LoVo (cell line): ENCODE results near the gene ZNF594.
"Not testable (repeated sequence)": the region's sequence is repeated elsewhere in the genome, so short reads cannot be mapped to it uniquely, and the experiment has no call there.

Experiments used
- DNase-seq: peaks from one replicate; pipeline ENCODE4 v3.0.0-alpha.2; 2016; ENCODE audit warnings: low spot score

The ZNF594 gene

DNA sequence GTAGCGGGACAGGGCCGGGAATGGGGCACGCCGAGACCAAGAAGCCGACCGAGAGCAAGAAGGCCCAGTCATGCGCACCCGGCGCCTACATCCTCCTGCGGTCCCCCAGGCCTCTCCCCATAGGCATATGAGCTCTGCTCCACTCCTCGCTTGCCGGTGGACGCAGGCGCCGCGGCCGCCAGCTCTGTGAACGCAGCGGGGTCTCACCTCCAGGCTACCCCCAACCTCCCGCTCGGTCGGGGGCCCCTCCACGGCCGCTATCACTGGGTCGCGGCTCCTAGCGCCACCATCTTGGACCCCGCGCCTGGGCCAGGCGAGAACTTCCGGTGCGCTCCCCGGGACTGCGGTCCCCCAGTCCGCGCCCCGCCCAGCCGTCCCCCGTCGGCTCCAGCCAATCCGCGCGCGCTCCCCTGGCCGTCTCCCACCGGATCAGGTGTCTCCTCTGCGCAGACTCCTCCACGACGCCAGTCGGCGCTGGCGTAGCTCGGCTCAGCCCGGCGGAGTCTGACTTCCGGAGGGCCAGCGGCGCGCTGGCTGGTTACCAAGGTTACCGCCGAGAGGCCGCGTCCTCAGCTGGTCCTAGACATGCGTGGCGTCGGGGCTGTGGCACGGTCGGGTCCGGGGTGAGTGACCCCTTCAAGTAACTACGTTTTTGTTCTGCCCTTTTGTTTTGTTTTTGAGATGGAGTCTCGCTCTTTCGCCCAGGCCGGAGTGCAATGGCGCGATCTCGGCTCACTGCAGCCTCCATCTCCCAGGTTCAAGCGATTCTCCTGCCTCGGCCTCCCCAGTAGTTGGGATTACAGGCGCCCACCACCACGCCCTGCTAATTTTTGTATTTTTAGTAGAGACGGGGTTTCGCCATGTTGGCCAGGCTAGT, at the start of gene ZNF594:
Gene ZNF594, minus strand, starts transcription at position 328 of the 877 bp plus-strand sequence. CDS start 7,612 bp downstream, outside the sequence.
- peak; percentile 94 for DNase-seq

DNA sequence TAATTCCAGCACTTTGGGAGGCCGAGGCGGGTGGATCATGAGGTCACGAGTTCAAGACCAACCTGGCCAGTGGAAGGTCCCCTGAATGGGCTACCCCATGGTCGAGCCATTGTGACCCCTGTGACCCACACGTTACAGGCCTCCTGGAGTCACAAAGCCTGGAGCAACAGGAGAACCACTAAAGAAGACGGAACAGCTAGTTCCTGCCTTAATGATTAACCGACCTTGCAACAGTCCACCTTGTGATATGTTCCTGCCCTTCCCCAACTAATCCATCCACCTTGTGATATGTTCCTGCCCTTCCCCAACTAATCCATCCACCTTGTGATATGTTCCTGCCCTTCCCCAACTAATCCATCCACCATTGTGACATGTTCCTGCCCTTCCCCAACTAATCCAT, 48.1 kb upstream of the ZNF594 start:
- DNase-seq, result not testable (repeated sequence)

DNA sequence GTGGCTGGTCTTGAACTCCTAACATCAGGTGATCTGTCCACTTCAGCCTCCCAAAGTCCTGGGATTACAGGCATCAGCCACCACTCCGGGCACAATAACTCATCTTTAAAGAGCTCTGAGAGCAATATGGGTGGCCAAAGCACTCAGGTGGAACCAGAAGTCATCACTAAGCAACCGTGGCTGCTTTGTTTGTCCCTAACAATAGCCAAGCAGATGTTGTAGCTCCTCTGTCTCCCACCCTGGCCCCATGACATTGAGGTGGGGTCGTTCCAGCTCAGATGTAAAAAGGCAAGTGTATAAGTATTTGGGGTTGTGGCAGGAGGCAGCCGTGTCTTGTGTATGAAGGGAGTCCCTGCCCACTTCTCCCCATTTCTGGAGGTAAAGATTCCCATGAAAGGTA, 46.7 kb upstream of the ZNF594 start:
- no peak for DNase-seq

DNA sequence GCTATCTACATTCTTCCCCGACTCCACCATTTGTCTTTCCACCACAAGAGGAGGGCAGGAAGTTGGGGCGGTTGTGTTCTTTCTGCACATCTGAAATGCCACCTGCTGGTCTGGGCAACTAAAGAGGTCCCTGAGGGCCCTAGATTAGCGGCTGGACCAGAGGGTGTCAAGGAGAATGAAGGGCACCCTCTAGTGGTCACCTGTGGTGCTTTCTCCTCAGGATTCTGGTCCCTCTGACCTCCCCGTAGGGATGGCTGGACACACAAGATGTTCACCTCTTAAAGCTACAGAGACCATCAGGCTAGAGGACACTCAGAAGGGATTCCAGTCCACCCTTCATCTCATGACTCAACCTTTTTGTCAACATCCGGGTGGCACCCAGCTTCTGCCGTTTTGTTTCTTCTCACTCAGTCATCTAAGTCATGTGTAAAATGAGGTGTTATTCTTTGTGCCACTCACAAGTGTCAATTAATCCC, 45.9 kb upstream of the ZNF594 start:
- peak; percentile 56 for DNase-seq

DNA sequence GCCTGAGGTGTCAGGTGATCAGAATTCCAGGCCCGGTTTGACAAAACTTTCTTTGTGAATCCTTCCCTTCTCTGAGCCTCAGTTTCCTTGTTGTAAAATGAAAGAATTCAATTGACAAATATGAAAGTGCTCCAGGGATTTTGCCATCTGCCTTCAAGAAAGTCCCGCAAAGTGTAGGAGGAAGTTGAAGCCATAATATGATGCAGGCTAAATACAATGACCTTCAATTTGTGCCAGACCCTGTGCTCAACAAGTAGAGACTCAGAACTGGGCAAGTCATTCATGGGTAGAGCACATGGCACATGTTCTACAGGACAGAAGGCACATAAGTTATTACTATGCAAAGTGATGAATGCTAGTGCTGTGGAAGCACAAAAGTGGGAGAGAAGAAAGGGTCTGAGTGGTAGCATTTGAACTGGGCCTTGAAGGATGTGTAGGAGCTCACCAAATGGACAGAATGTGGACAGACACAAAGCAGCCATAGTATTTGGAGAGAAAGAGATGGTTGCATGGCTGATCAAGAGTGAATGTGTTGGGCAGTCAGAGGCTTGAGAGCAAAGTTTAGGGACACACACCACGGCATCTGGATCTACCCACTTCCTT, 45.4 kb upstream of the ZNF594 start:
- no peak for DNase-seq

DNA sequence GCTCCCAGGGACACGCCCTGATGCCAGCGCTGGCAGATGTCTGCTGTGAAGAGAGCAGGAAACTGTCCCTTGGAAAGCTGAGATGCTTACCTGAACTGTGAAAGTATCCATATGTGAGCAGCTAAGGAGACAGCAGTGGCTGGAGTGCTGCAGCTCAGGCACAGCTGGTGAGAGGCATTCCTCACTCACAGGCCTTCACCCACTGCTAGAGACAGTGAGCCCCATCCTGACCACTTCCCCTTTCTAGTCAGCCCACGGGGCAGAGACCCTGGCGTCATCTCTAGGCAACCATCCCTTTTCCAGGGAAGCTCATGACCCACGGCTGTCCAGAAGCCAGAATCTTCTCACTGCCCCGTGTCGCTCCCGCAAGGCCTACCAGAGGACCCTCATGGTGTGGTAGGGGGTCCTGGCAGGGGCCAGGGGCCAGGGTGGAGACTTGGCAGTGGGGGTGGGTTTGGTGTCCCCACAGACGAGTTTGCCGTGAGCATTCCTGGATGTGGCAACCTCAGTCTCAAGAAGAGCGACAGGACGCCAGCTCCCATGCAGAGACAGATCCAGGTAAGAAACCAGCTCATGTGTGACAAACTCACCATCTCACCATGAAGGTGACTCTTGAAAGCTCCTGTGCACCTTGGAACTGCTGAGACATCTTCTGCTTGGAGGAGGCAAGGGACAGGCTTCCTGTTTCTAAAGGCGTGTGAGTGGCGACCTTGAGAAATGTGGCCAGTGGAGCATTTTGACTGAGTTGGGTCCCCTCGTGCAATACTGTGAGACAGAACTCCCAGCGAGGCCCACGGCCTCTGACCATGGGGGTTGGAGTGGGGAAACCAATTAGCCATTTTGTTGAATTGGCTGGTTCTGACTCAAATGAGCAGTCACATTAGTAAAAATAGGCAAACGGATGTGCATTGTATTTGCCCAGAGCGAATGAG, 43.2 kb upstream of the ZNF594 start, which contains the start of gene SCIMP:
Gene SCIMP, minus strand, starts transcription at position 216 of the 932 bp plus-strand sequence. Its CDS starts 105 bp downstream, at position 111.
- DNase-seq, result no peak

DNA sequence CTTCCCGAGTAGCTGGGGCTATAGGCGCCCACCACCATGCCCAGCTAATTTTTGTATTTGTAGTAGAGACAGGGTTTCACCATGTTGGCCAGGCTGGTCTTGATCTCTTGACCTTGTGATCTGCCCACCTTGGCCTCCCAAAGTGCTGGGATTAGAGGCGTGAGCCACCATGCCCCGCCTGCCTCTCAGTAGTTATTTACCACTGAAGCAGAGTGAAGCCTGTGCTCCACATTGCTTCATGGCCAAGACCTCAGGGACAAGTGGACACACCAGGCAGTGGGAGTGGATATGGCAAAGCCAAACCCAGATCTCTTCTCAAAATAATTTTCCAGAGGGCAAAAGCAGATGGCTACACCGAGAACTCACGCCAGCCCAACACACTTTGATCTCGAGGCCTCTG, 41.8 kb upstream of the ZNF594 start:
- not testable (repeated sequence) for DNase-seq

DNA sequence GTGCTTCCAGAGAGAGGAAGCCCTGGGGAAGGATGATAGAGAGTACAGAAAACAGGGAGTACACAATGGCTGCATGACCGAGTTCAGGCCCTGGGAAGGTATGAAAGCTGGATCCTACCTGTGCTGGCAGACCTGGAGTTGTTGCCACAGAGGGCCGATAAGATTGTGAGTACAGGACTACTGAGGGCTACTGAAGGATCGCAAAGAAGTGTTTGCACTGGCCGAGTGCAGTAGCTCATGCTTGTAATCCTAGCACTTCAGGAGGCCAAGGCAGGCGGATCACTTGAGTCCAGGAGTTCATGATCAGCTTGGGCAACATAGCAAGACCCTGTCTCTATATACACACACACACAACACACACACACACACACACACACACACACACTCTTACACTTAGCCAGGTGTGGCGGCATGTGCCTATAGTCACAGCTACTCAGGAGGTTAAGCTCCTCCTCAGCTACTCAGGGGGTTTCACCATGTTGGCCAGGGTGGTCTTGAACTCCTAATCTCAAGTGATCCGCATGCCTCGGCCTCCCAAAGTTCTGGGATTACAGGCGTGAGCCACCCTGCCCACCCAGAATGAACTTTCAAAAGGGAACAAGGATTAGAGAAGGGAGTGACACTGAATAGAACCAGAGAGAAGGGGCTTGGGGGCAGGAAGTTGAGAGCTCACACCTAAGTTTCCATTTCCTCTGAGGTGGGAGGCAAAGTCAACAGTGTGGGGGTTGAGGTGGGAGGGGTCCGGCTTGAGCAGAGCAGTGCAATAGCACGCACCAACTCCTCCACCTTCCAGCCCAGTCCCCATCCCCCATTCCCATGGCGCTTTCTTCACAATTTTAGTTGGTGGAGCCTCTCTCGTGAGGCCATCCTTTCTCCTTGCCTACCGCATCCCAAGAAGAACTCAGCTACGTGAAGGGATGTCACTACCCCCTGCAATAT, 35.5 kb upstream of the ZNF594 start:
- DNase-seq, result no peak

DNA sequence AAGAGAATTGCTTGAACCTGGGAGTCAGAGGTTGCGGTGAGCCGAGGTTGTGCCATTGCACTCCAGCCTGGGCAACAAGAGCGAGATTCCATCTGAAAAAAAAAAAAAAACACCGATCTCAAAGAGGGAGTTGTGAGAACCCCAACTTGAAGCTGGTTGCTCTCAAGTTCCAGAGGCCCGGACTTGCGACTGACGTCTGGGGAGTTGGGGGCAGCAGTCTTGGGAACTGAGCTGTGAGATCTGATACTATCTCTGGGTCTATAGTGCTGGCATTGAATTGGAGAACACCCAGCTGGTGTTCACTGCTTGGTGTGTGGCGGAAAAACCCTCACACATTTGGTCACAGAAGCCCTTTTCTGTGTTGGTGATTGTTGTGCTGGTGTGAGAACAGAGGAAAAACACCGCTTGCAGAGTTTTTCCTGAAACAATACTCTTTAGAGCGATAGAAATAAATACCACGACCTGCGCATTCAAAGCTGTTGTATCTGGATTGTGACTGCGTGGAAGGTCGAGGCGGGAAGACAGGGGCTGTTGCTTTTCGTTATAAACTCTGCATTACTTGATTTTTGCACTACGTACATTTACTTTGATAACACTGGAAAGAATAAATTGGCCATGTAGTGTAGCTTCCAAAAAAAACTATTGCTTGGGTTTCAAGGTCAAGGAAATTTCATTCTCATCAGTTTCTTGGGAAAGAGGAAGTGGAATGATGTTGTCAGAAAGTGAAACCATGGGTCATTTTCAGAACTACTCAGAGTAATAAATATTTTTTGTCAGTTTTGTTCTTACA, 34.2 kb upstream of the ZNF594 start:
- no peak for DNase-seq

DNA sequence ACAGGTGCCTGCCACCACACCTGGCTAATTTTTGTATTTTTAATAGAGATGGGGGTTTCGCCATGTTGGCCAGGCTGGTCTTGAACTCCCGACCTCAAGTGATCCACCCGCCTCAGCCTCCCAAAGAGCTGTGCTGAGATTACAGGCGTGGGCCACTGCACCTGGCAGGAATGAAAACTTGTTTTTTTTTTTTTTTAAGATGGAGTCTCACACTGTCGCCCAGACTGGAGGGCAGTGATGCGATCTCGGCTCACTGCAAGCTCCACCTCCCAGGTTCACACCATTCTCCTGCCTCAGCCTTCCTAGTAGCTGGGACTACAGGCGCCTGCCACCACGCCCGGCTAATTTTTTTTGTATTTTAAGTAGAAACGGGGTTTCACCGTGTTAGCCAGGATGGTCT, 30.2 kb upstream of the ZNF594 start:
- DNase-seq, result not testable (repeated sequence)

DNA sequence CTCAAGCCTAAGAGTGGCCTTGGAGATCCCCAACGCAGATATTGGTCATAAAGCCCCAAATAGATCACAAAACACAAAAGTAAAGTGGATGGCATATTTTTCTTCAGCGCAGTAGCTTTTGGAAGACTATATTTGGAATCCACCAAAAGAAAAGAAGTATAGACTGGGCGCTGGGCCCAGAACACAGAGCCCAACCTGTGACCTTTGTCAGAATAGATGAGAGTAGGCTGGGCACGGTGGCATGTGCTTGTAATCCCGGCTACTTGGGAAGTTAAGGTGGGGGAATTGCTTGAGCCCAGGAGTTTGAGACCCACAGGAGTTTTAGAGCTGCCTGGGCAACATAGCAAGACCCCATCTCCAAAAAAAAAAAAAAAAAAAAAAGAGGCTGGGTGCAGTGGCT, 28.4 kb upstream of the ZNF594 start:
- DNase-seq, result no peak

DNA sequence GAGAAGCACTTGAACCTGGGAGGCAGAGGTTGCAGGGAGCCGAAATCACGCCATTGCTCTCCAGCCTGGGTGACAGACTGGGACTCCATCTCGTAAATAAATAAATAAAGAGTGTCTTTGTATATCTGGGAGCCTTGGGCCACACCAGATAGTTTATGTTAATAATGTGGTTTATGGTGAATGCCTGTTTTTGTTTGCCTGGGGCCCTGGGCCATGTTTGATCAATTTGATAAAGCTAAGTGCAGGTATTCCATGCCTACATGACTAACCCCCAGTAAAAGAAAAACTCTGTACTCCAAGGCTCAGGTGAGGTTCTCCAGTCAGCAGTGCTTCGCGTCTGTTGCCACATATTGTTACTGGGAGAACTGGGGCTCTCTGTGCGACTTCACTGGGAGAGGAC, 27.9 kb upstream of the ZNF594 start:
- DNase-seq, result no peak

DNA sequence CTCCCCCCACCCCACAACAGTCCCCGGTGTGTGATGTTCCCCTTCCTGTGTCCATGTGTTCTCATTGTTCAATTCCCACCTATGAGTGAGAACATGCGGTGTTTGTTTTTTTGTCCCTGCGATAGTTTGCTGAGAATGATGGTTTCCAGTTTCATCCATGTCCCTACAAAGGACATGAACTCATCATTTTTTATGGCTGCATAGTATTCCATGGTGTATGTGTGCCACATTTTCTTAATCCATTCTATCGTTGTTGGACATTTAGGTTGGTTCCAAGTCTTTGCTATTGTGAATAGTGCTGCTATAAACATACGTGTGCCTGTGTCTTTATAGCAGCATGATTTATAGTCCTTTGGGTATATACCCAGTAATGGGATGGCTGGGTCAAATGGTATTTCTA, 25.9 kb upstream of the ZNF594 start:
- DNase-seq, result not testable (repeated sequence)

DNA sequence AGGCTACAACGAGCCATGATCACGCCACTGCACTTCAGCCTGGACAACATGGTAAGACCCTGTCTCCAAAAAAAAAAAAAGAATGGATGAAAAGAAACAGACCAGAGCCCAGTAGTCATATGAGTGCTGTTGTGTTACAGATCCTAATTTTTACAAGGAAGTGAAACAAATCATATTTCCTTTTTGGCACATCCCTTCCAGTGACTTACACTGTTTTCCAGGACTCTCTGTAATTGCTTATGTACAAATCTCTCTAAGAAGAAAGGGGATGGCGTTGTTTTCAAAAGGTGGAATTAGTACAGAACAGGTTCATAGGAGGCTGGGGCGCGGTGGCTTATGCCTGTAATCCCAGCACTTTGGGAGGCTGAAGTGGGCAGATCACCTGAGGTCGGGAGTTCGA, 19.8 kb upstream of the ZNF594 start:
- DNase-seq, result no peak

DNA sequence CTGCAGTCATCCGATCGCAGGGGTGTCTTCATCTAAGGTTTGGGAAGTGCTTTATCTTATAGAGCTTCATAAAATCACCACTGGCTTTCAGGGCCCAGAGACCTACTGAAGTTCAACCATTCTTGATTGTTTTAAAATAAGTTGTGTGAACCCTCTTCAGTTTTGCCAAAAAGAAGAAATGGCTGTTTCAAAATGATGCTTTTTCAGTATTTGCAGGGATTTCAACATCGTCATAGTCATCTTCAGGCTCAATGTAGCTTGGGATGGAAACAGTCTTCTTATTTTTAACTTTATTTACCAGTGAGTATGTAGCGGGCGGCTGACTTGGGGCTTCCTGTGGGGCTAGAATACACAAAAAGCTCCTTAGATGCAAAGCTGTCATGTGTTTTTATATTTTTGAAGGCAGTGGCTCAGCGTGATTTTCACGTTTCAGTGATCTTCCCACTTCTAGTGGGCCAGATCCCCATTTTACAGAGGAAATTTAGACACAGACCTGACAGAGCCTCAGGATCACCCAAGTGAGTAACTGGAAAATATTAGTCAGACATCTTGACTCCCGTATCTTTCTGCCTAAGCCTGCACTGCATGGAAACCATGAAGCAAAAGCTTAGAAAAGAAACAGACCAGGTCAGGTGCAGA, 19.1 kb upstream of the ZNF594 start:
- DNase-seq, result no peak

DNA sequence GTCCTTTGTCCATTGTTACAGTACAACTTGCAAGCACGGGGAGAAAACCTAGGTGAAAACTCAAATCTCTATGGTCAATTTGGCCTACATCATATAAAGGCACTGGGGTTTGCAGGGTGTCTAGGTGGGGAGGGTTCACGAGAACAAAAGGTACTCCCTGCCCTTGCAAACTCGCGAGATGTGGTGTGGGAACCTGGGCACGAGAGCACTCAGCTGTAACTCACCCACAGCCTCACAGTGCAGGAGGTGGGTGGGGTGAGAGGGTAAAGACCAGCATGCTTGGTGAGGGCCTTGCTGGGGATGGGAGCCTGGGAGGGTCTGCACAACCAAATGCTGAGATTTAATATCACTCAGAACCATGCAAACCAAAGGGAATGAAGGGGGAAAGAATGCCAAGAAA, 18.4 kb upstream of the ZNF594 start:
- DNase-seq, result no peak

DNA sequence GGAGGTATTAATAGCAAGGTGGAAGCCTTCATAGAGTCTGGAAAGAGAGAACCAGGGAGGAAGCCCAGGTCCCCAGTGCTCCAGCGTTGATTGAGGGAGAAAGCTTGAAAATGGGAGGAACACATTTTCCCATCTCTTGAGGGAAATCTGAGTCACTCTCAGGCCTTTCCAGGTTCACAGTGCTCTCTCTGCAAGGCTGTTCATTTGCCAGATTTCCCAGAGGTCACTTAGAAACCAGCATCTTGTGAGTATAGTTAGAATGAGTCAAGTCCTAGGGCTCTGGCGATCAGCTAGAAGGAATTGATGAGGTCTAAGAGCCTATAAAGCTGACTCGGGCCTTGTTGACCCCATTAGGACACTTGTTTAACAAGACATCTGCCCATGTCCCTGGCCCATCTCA, 17.7 kb upstream of the ZNF594 start:
- DNase-seq, result no peak

DNA sequence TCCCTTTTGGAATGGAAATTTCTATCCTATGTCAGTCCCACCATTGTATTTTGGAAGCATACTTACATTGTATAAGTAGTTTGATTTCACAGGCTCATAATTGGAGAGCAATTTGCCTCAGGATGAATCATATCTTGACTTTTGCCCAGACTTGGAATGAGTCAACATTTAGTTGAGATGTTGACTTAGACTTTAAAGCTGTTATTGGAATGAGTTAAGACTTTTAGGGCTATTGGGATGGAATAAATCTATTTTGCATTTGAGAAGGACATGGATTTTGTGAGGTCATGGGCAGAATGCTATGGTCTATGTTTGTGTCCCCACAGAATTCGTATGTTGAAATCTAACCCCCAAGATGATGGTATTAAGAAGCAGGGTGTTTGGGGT, 12.2 kb upstream of the ZNF594 start:
- DNase-seq, result no peak

DNA sequence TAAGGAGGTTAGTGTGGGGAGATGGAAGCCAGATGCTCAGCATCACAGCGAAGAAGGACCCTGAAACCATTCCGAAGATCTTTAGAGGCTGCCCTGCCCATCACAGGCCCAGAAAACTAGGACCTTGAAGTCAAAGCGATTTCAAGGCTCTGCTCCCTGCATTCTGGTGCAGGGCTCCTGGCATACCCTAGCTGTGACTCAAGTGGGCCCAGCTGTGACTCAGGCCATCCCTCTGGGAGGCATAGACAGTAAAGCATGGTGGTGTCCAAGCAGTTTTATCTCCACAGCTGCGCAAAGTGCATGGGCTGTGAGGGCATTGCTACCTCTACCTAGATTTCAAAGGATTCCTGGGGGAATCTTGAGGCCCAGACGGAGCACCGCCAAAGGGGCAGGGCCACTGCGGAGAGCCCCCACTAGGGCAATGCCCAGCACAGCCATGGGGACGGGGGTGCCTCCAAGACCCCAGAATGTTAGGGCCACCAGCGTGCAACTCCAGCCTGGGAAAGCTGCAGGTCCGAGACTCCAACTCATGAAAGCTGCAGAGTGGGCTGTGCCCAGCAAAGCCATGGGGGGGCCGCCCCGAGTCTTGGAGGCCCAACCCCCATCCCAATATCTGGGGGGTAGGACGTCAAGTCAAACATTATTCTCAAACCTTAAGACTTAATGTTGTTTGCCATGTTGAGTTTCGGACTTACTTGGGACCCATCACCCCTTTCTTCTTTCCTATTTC, 11.7 kb upstream of the ZNF594 start:
- no peak for DNase-seq
